NOMO-1 (cell line): ENCODE measurements around the gene EML5.
"Not testable (repeated sequence)": the region's sequence is repeated elsewhere in the genome, so short reads cannot be mapped to it uniquely, and the experiment has no call there.

Experiments used
- DNase-seq, 2 experiments: peaks; one replicate each; lab custom pipeline; 2025; ENCODE audit not compliant: unreplicated experiment in 2 of 2; lab: John Stamatoyannopoulos, UW

The EML5 gene

GRCh38 chr14:88792473-88793258 is at the start of gene EML5:
Gene EML5 (minus strand): TSS chr14:88792953. CDS start chr14:88792503, 450 bp downstream.
- peak; percentile 67 to 74 for DNase-seq

DNA sequence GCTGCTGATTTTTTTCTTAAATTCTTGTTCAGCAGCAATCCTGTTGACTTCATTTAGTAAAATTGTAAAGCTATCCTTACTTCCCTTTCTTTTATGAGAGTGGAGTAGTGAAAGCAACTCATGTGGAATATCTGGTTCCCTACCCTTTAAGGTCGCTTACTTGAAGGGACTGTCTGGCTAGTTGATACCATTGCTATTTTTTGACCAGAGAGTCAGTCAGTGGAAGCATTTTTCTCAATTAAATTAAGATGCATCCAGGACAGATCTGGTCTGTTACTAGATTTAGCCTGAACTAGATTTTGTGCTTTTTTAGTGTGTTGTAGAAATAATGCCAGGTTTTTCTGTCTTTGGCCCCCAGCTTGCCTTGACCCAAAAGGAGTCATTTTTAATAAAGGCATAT is 49.7 kb upstream of the EML5 start:
- DNase-seq, result no peak

DNA sequence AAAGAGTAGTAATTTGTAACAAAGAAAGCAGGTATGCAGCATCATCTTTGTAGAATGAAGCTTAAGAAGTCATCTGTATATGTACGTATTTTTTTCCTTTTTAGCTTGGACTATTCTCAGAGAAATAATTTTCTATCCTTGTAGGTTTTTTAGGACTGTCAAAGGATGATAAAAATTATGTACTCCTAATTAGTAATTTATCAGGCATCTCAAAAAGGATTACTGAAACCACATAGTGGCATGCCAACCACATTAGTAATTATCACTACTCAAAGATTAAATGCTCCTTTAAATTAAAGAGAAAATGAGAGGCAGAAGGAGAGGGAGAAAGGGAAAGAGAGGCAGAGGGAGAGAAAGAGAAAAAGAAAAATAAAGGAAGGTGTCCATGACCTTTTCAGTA is 49.0 kb upstream of the EML5 start:
- no peak for DNase-seq

DNA sequence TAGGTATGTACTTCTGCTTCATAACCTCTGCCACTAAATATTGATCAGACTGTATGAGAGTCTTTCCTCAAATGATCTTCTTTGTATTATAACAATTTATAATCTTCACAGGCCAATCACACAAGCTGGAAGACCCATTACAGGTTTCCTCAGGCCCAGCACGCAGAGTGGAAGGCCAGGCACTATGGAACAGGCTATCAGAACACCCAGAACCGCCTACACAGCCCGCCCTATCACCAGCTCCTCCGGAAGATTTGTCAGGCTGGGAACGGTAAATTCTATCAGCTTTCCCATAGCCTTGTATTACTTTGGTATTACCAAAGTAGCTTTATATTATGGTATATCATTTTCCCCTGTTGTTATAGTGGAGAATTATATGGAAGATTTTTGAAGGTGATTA is 48.2 kb upstream of the EML5 start:
- no peak for DNase-seq

GRCh38 chr14:88838015-88838414 is 45.3 kb upstream of the EML5 start:
- no peak for DNase-seq

DNA sequence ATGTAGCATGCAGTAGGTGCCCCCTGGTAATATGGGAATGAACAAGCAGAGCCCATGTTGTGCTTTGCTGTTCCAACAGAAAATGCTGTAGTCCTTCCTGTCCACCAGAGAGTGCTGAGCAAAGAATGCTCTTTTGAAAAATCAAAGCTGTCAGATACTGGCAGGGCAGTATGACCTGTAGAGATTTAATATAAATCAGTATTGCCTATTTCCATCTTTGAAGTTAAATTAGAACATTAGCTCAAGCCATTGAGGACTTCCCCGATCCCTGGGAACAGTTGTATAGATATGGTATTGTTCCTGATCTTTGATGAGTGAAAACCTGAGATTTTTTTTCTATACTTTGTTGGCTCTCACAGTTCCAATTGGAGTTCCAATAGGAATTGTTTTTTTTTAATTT is 44.7 kb upstream of the EML5 start:
- no peak for DNase-seq

DNA sequence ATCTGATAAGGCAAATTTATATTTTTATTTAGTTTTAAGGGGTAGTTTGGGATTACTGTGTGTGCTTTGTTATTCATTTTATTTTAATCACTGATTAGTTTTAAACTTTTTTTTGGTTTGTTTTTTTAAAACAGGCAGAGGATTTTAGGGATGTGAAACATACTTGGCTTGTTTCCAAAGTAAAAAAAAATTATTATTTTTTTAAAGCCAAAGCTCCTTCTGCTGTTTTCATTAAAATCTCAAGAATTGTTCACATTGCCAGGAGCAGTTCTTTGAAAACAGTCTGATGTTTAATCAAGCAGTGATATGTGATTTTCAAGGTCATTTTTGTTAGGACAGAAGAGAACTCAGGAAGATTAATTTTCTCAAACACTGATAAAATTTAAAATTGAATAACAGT is 42.9 kb upstream of the EML5 start:
- DNase-seq, result no peak

DNA sequence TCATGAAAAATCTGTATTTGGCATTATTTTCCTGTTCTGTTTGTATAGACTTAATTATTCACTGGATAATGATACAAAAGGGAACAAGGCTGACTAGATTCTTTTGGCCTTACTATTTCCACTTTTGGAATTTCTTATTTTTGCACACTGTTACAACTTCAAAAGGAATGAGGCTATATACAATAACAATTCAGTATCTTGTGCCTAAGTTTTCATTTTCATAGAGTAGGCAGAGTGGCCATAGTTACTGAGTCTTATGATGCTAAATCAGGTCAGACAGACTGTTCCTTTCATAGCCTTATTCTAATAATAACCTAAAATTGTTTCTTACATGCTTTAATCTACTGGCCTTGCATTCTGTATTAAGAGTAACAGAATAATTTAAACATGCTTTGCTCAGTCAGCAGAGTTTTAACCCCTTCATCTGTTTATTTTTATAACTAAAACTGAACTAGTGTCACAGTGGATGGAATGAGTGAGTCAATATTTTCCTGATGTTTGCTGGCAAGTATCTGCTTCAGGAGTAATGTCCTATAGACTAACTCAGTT is 42.2 kb upstream of the EML5 start:
- no peak for DNase-seq

DNA sequence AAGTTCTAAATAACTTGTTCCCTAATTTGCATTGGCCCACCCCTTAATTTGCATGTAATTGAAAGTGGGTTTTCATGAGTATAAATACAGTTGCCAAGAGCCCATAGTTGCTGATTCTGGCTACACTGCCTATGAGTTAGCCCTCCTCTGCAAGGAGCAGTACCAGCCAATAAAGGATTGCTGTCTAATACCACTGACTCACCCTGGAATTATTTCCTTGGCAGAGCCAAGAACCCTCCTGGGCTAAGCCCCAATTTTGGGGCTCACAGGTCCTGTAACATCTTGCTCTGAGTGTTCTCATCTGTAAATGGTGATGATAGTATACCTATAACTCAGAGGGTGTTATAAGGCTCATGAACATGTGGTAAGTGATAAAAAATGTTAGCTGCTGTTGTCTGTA is 38.5 kb upstream of the EML5 start:
- no peak for DNase-seq

DNA sequence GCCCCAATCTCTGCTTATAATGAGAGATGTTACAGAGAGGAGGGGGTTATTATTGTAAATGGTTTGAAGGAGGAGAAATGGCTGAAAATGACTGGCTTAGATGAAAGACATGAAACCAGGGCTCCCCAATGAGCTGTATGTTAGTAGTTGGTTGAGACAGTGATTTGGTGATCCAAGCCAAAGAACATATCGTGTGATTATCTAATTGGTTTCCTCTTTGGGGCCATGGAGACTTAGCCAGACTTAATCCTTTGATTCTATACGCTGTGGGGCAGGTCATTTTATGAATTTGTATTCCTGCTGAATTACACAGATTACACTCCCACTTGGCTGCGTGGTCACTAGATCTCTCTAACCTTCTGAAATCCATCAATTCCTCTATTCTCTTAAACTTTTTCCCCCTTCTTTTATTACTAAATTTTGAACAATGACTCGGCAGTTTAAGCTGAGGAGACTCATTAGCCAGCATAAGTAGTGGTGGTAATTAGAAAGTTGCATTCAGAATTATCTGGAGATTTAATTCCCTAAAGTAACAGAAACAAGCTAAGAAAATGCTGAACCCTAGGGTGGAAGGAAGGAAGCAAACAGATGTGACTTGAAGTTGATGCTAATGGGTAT is 37.0 kb upstream of the EML5 start:
- peak in 1 of 2 experiments; percentile 14 for DNase-seq

GRCh38 chr14:88829188-88829587 is 36.4 kb upstream of the EML5 start:
- peak in 1 of 2 experiments; percentile 58 for DNase-seq

- no peak for DNase-seq
Observed at GRCh38 chr14:88825503-88825902, 32.8 kb upstream of the EML5 start.

- DNase-seq, result no peak
Observed at GRCh38 chr14:88825078-88825458, 32.3 kb upstream of the EML5 start.

DNA sequence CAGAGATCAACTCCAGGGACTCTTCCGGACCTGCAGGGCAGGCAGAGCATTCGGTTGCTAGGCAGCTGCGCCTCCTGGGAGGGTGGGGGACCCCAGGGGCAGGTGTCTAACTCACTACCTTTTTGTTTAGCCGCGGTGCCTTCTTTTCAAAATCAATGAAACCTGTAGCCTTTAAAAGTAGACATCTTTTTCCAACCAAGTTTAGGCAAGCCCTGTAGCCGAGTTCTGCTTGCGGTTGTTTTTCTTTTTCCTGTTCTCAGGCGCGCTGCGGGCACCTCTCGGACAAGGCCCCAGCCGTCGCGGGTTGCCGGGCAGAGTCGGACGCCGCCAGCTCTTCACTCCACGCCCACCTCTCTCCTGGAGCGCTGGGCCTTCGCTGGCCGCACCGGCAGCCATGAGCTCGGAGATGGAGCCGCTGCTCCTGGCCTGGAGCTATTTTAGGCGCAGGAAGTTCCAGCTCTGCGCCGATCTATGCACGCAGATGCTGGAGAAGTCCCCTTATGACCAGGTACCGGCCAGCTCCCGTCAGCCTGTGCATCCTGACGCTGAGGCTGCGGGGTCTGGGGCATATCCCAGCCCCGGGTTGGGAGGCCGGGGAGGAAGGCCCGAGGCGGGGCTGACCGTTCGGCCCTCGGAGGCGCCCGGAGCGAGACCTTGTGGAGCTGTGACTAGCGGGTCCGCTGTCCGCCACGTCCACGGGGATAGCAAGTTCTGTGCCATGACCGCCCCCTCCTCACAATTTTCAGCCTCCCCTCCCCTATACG is 31.7 kb upstream of the EML5 start, which contains the start of gene TTC8:
TTC8 (plus strand) TSS at position 338 of the 764 bp plus-strand sequence; CDS start at position 395, 57 bp downstream.
- DNase-seq, result peak; percentile 90 to 92

- DNase-seq, result no peak
Observed at GRCh38 chr14:88823968-88824313, 31.2 kb upstream of the EML5 start.

DNA sequence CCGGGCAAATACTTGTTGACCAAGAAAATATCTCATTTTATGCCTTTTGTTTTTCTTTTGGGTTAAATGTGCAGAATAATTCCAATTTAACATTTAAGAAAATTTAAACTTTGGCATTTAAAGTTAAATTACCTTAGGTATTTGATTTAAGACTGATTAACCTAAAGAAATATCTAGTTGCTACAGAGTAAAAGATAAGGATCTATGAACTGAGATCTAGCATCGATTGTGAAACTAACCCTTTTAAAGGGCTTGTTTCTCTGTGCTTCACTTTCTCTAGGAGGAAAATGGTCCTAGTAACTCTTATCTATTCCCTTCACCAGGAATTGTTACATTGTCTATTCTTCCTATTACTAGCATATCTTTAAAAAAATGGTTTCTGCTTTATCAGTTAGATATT is 29.1 kb upstream of the EML5 start:
- no peak for DNase-seq

- no peak for DNase-seq
Observed at GRCh38 chr14:88821378-88821777, 28.6 kb upstream of the EML5 start.

- not testable (repeated sequence) for DNase-seq
Observed at GRCh38 chr14:88819674-88820073, 26.9 kb upstream of the EML5 start.

DNA sequence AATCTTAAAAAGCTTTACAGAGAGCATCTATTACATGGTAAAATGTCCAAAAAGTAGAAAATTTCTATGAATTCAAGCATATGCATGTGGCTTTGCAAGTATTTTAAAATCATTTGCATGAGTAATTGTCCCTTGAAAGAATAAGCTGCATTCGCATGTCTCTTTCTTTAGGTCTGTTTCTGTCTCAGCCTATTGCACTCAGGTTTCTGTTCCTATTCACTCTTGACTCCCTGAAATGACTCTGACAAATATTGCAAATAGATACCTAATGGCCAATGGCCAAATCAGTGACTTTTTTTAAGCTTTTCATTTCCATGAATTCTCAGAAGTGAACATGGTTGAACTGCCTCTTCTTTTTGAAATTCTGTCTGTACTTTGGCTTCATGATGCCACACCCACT is 25.3 kb upstream of the EML5 start:
- DNase-seq, result no peak

DNA sequence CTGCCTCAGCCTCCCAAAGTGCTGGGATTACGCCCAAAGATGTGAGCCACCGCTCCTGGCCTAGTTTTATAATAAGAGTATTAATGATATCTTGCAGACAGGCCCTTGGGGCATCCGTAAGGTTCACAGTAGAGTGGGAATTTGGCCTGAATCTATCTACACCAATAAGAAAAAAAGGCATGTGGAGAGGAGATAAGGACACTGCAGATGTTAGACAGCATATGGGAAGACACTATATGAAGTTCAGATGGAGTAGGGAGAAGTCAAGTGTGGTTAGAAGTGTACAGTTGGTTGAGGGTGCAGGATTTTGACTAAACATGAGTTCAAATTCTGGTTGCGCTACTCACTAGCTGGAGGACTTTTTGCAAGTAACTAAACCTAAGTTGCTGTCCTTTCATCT is 23.2 kb upstream of the EML5 start:
- DNase-seq, result no peak

- DNase-seq, result no peak
Observed at GRCh38 chr14:88808359-88808758, 15.6 kb upstream of the EML5 start.
